ENCODE measurements around the gene HDAC5. TPM values are rescaled to one million over a fixed set of nuclear protein-coding genes. Genes with fewer than 3 reads are reported as not detected.

HDAC5 gene
- total RNA-seq, 1 donor from 2014 or later, result 18.4 TPM

DNA sequence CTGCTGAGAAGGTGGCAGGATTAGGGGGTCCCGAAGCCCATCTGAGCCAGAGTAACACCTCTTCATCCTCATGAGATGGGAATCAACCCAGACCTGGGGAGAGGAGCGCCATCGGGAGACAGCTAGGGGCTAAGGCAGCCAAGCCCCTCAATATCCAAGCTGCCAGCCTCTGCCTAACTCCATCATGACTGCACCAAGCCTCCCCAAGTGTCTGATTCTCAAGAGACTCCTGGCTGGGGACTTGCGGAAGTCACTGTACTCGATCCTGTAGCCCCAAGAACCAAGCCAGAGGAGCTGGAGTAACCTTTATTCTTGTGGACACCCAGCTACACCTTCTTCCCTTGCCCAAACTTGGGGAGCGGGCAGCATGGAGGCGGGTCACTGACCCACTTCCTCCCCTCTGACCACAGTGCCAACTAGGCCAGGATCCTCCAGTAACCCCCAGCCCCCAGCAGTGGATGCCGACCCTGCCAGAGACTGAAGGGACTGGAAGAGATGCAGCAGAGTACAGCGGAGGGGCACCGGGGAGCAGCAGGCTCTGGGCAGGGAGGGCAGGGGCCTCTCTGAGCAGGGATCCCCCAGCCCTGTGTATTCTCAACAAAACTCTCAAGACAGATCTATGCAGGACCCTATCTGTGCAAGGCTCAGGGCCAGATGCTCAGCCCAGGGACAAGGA is 13.3 kb downstream of the HDAC5 start:
- no peak overlapping the region for H3K4me3 ChIP-seq (ENCODE audit: low read depth, low read length)
- no peak for DNase-seq (ENCODE audit: low read depth)
- TF ChIP-seq CTCF (IDR thresholded peaks at IDR 0.05; ENCODE audit: insufficient read depth, low read length, severe bottlenecking), result no peak

DNA sequence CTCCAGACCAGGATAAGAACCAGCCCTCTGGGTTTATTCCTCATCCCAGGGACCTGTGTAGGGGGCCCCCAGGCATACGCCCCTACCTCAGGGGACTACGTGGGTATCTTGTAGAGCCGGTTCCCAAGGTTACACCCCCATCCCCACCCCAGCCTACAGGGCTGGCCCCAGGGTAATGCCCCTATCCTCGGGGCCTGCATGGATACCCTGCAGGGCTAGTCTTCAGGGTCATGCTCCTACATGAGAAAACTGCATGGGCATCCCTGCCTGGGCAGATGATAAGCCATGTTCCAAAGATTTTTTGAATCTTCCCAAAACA is 14.2 kb downstream of the HDAC5 start:
- TF ChIP-seq CTCF (IDR thresholded peaks at IDR 0.05; ENCODE audit: insufficient read depth, low read length, severe bottlenecking), result no peak

More for the DNA sequence above, 13.3 kb downstream of the HDAC5 start:
- Histone ChIP-seq H3K27me3 (ENCODE audit: control insufficient read depth, insufficient read depth, low read length) (no peaks in the 10 kb centered on the region), H3K36me3 (ENCODE audit: control insufficient read depth, insufficient read depth, low read length) (peaks cover 1% of the 10 kb centered on the region)
- no peak for FAIRE-seq

GRCh38 chr17:44108440-44109311 is 14.8 kb downstream of the HDAC5 start:
- Histone ChIP-seq H3K36me3 (ENCODE audit: control insufficient read depth, insufficient read depth, low read length) (peaks cover 1% of the 10 kb centered on the region), H3K27me3 (ENCODE audit: control insufficient read depth, insufficient read depth, low read length) (no peaks in the 10 kb centered on the region), H3K4me3 (ENCODE audit: low read depth, low read length) (no peak overlapping the region)
- no peak for FAIRE-seq
- no peak for DNase-seq (ENCODE audit: low read depth)
- TF ChIP-seq CTCF (IDR thresholded peaks at IDR 0.05; ENCODE audit: insufficient read depth, low read length, severe bottlenecking), result no peak

More for the DNA sequence above, 14.2 kb downstream of the HDAC5 start:
- no peak for DNase-seq (ENCODE audit: low read depth)
- Histone ChIP-seq H3K36me3 (ENCODE audit: control insufficient read depth, insufficient read depth, low read length) (peaks cover 1% of the 10 kb centered on the region), H3K4me3 (ENCODE audit: low read depth, low read length) (no peak overlapping the region), H3K27me3 (ENCODE audit: control insufficient read depth, insufficient read depth, low read length) (no peaks in the 10 kb centered on the region)
- FAIRE-seq, result no peak

- FAIRE-seq (no peak), DNase-seq (ENCODE audit: low read depth) (no peak)
- no peak overlapping the region for H3K4me3 ChIP-seq (ENCODE audit: low read depth, low read length)
- no peaks in the 10 kb centered on the region for H3K27me3 ChIP-seq (ENCODE audit: control insufficient read depth, insufficient read depth, low read length)
- TF ChIP-seq CTCF (IDR thresholded peaks at IDR 0.05; ENCODE audit: insufficient read depth, low read length, severe bottlenecking), result no peak
- H3K36me3 ChIP-seq (ENCODE audit: control insufficient read depth, insufficient read depth, low read length), result peaks cover 1% of the 10 kb centered on the region
Measured at GRCh38 chr17:44106801-44107200, 16.6 kb downstream of the HDAC5 start.

GRCh38 chr17:44105941-44106340 is 17.5 kb downstream of the HDAC5 start:
- TF ChIP-seq CTCF (IDR thresholded peaks at IDR 0.05; ENCODE audit: insufficient read depth, low read length, severe bottlenecking), result no peak
- DNase-seq (ENCODE audit: low read depth) (no peak), FAIRE-seq (no peak)
- Histone ChIP-seq H3K27me3 (ENCODE audit: control insufficient read depth, insufficient read depth, low read length) (no peaks in the 10 kb centered on the region), H3K36me3 (ENCODE audit: control insufficient read depth, insufficient read depth, low read length) (peaks cover 1% of the 10 kb centered on the region), H3K4me3 (ENCODE audit: low read depth, low read length) (no peak overlapping the region)
